K562 (cell line): Measurements from ENCODE around the gene TNIK. TPM values are rescaled to one million over a fixed set of nuclear protein-coding genes. Genes with fewer than 3 reads are reported as not detected.
A peak's percentile ranks its signal among the peaks of the same experiment; 100 is the strongest.
"Not testable (repeated sequence)": the region's sequence is repeated elsewhere in the genome, so short reads cannot be mapped to it uniquely, and the experiment has no call there.

Source experiments
- ATAC-seq: fragments of 200-7000 bp; cut with Tn5 transposase; 3 replicates; pipeline ENCODE4 v1.9.1; 2020; ENCODE audit warnings: moderate library complexity
- BruUV-seq: library from RNA; stranded (reverse); fragments of 400-500 nt; replicated peaks from 2 replicates; lab custom pipeline; 2021; lab: Mats Ljungman, UMichigan
- CTCF ChIA-PET: fragments of 300-600 bp; formaldehyde crosslinking; extraction: SDS; loops from one replicate; lab custom pipeline; 2021; ENCODE audit warnings: low intra/inter-chr PET ratio; lab: Yijun Ruan, JAX
- POLR2A ChIA-PET: fragments of 300-600, 350-650 bp; sonication (Branson Sonifier 250); formaldehyde crosslinking; extraction: SDS; loops from one replicate; lab custom pipeline; 2021; ENCODE audit warnings: antibody characterized with exemption, inconsistent platforms; lab: Yijun Ruan, JAX
- DNase-seq, 4 experiments: peaks; one replicate each; pipeline versions ENCODE4 v3.0.0 to v3.0.0-alpha.2; 2011 to 2018; ENCODE audit warnings: low spot score in 3 of 4, mixed read lengths in 3 of 4; ENCODE audit errors: extremely low read depth in 1 of 4
- FAIRE-seq: peaks from 2 replicates; lab custom pipeline; 2011; peaks lifted over from hg19 to GRCh38; lab: Jason Lieb, UNC
- H2AFZ ChIP-seq: 2 replicates; pipeline ENCODE4 v1.6.0; 2011; ENCODE audit warnings: low read depth, low read length, control low read depth, inconsistent platforms
- H3K27ac ChIP-seq: fragments of 200-600 bp; 3 replicates; pipeline ENCODE4 v1.8.0; 2011; ENCODE audit warnings: low read depth, mild to moderate bottlenecking, control low read depth, inconsistent platforms, low read length, moderate library complexity, mixed read lengths; ENCODE audit errors: extremely low read depth
- H3K27me3 ChIP-seq, 2 experiments: fragments of 300-600 bp in 1 of 2; 2 replicates in 1 of 2; 3 replicates in 1 of 2; pipeline versions ENCODE4 v1.6.0 to v1.8.0; 2011; ENCODE audit warnings: inconsistent platforms in 2 of 2, low read length in 2 of 2, mild to moderate bottlenecking in 1 of 2, mixed read lengths in 1 of 2, moderate library complexity in 1 of 2; ENCODE audit not compliant: control insufficient read depth in 2 of 2, insufficient read depth in 2 of 2
- H3K36me3 ChIP-seq: fragments of 300-600 bp; 3 replicates; pipeline ENCODE4 v1.8.0; 2011; ENCODE audit warnings: mild to moderate bottlenecking, low read length, inconsistent platforms; ENCODE audit not compliant: control insufficient read depth, insufficient read depth
- H3K4me1 ChIP-seq, 2 experiments: fragments of 200-600 bp in 1 of 2; replicated peaks in 1 of 2; 2 replicates in 1 of 2; 3 replicates in 1 of 2; pipeline versions ENCODE4 v1.5.1 to v1.8.0; 2011; ENCODE audit warnings: inconsistent platforms in 2 of 2, low read length in 2 of 2, mild to moderate bottlenecking in 1 of 2, mixed read lengths in 1 of 2, moderate library complexity in 1 of 2; ENCODE audit not compliant: control insufficient read depth in 2 of 2, insufficient read depth in 2 of 2
- H3K4me2 ChIP-seq: 2 replicates; pipeline ENCODE4 v1.6.1; 2011; ENCODE audit warnings: low read length, control low read depth, inconsistent platforms, mixed read lengths; ENCODE audit not compliant: insufficient read depth
- H3K4me3 ChIP-seq: fragments of 200-600 bp; sonication (generic), shearing (Covaris generic); 2 replicates; pipeline ENCODE4 v1.5.1; 2016; ENCODE audit warnings: control low read depth, inconsistent platforms
- H3K79me2 ChIP-seq: fragments of 200-600 bp; 3 replicates; pipeline ENCODE4 v1.8.0; 2011; ENCODE audit warnings: low read length, inconsistent platforms; ENCODE audit not compliant: control insufficient read depth, insufficient read depth
- H3K9ac ChIP-seq, 2 experiments: 2 replicates each; pipeline versions ENCODE4 v1.6.0 to v1.6.1; 2011; ENCODE audit warnings: low read depth in 2 of 2, low read length in 2 of 2, control low read depth in 1 of 2, inconsistent platforms in 1 of 2, mild to moderate bottlenecking in 1 of 2, mixed read lengths in 1 of 2; ENCODE audit not compliant: insufficient read depth in 1 of 2
- H3K9me1 ChIP-seq: one replicate; pipeline ENCODE4 v1.6.0; 2011; ENCODE audit warnings: inconsistent platforms, mild to moderate bottlenecking, low read length, moderate library complexity; ENCODE audit not compliant: control insufficient read depth, insufficient read depth
- H3K9me3 ChIP-seq: replicated peaks from 2 replicates; pipeline ENCODE4 v1.5.1; 2011; ENCODE audit warnings: low read depth, low read length, inconsistent platforms; ENCODE audit not compliant: control insufficient read depth, insufficient read depth
- H4K20me1 ChIP-seq: replicated peaks from 2 replicates; pipeline ENCODE4 v1.6.1; 2011; ENCODE audit warnings: low read length, inconsistent platforms, mixed read lengths; ENCODE audit not compliant: control insufficient read depth, insufficient read depth
- ARID2 ChIP-seq: fragments of 450-650 bp; IDR thresholded peaks from 2 replicates; pipeline ENCODE4 v1.6.1; 2017; ENCODE audit warnings: antibody characterized with exemption, mild to moderate bottlenecking
- BCOR ChIP-seq: fragments of 450-650 bp; IDR thresholded peaks from 2 replicates; pipeline ENCODE4 v1.6.1; 2016
- GATA2 ChIP-seq: sonication (generic); formaldehyde crosslinking; IDR thresholded peaks from 2 replicates; pipeline ENCODE4 v1.4.0; 2020; ENCODE audit warnings: mild to moderate bottlenecking, missing genetic modification reagents
- IRF2 ChIP-seq: sonication (generic); formaldehyde crosslinking; IDR thresholded peaks from 2 replicates; pipeline ENCODE4 v1.8.1; 2022; ENCODE audit warnings: mild to moderate bottlenecking, missing genetic modification reagents
- NFYB ChIP-seq: IDR thresholded peaks from 2 replicates; pipeline ENCODE4 v1.6.1; 2011; ENCODE audit warnings: mild to moderate bottlenecking, moderate library complexity; ENCODE audit not compliant: insufficient read length; ENCODE audit errors: extremely low read depth
- U2AF2 ChIP-seq: fragments of 200-400 bp; formaldehyde crosslinking; optimal IDR thresholded peaks from 2 replicates; pipeline ENCODE3; 2017; ENCODE audit warnings: low read depth, mild to moderate bottlenecking, low read length
- ZNF146 ChIP-seq: IDR thresholded peaks from one replicate; pipeline ENCODE4 v1.6.1; 2018; ENCODE audit warnings: missing compliant biosample characterization; ENCODE audit not compliant: unreplicated experiment
- WGBS: fragments of 100-300 bp; shearing (Covaris generic); methylation state at CpG from one replicate; pipeline ENCODE4 v1.1.6; 2016; ENCODE audit warnings: low coverage, mixed read lengths; ENCODE audit not compliant: insufficient coverage; ENCODE audit errors: missing lambda C conversion rate; 5-methylcytosine and 5-hydroxymethylcytosine counted together
- in situ Hi-C: fragments of 300-500 bp; cut with MboI; formaldehyde crosslinking; loops from 4 replicates; pipeline ENCODE4 v1.15.0; 2018; ENCODE audit warnings: inconsistent platforms, mixed read lengths
- intact Hi-C: fragments of 100-400 bp; cut with micrococcal nuclease; formaldehyde crosslinking; loops from 2 replicates; pipeline ENCODE4 v1.14.2; 2022
- polyA plus RNA-seq, 8 experiments: library from polyadenylated mRNA; depleted of rRNA in 4 of 8; stranded (reverse) in 5 of 8; unstranded in 3 of 8; fragments of >200 nt; fragmentation: Nextera tagmentation in 2 of 8; fragmentation: Illumina TruSeq in 1 of 8; extraction: Ambion mirVana in 2 of 8; extraction: Trizol in 1 of 8; gene quantifications; 2 replicates each; pipeline versions ENCODE4 v1.2.1 to v1.2.3, GENCODE V29; 2011 to 2014; ENCODE audit warnings: inconsistent platforms in 1 of 8, missing spikeins in 1 of 8
- total RNA-seq, 7 experiments: library from RNA; depleted of rRNA in 6 of 7; stranded (reverse); fragments of >200 nt in 6 of 7; fragmentation: Illumina TruSeq in 2 of 7; extraction: Trizol in 2 of 7; gene quantifications; 2 replicates each; pipeline versions ENCODE4 v1.2.1 to v1.2.3, GENCODE V29; 2011 to 2021; ENCODE audit warnings: low replicate concordance in 1 of 7

The TNIK gene
- total and polyA plus RNA-seq, 9 of the 15 experiments (the other 6 are each of a cell fraction or from before 2014, with no cell fraction given), result 6.6 to 39.0 (median 24.7) TPM

GRCh38 chr3:171289291-171289690, 170.9 kb downstream of the TNIK start (continued):
- no peak for TF ChIP-seq ARID2
- TF ChIP-seq GATA2, result no peak
- TF ChIP-seq NFYB, result no peak
- no peak for TF ChIP-seq U2AF2
- TF ChIP-seq IRF2 (CRISPR knock-in tag), result no peak

GRCh38 chr3:171287761-171288160, 172.4 kb downstream of the TNIK start:
- 73% methylated on average over 3 of the region's 3 CpGs for WGBS
- H2AFZ ChIP-seq, ATAC-seq, DNase-seq, H3K9me3 ChIP-seq, FAIRE-seq, H3K4me2 ChIP-seq, H3K9me1 ChIP-seq, intact Hi-C loops, H3K36me3 ChIP-seq, CTCF ChIA-PET, H3K9ac ChIP-seq, POLR2A ChIA-PET, H3K27ac ChIP-seq, H4K20me1 ChIP-seq, in situ Hi-C loops, H3K79me2 ChIP-seq, H3K27me3 ChIP-seq, H3K4me3 ChIP-seq, H3K4me1 ChIP-seq, BruUV-seq: not testable (repeated sequence)
- TF ChIP-seq ZNF146 (CRISPR knock-in tag), result peak; percentile 23
- TF ChIP-seq BCOR, result peak; percentile 48; the same call in 1 of the 2 replicates
